NCI-H1092 treated with DMSO at 0.1 percent for 48 hours (cell line): ENCODE data around the gene PZP.
"Not testable (repeated sequence)": the region's sequence is repeated elsewhere in the genome, so short reads cannot be mapped to it uniquely, and the experiment has no call there.

Source experiments
- DNase-seq: peaks from one replicate; lab custom pipeline; 2025; lab: John Stamatoyannopoulos, UW

Gene PZP

GRCh38 chr12:9180810-9181209 is 27.4 kb downstream of the PZP start:
- no peak for DNase-seq

- DNase-seq: no peak
These were observed 28.4 kb downstream of the PZP start for GRCh38 chr12:9179781-9180180.

GRCh38 chr12:9169979-9170634 is 38.1 kb downstream of the PZP start:
- no peak for DNase-seq

GRCh38 chr12:9167345-9167744 is 40.9 kb downstream of the PZP start:
- not testable (repeated sequence) for DNase-seq

GRCh38 chr12:9163392-9163791 is 44.8 kb downstream of the PZP start:
- DNase-seq: no peak

GRCh38 chr12:9156119-9156518 is 52.1 kb downstream of the PZP start:
- no peak for DNase-seq

- no peak for DNase-seq
These were observed 58.8 kb downstream of the PZP start for GRCh38 chr12:9149372-9149771.

- DNase-seq: no peak
These were observed 59.3 kb downstream of the PZP start for GRCh38 chr12:9148926-9149325.

GRCh38 chr12:9147461-9147860 is 60.7 kb downstream of the PZP start:
- no peak for DNase-seq

GRCh38 chr12:9144730-9145106 is 63.5 kb downstream of the PZP start:
- no peak for DNase-seq

- no peak for DNase-seq
These were observed 64.1 kb downstream of the PZP start for GRCh38 chr12:9143929-9144729.

GRCh38 chr12:9143137-9143536 is 65.1 kb downstream of the PZP start:
- DNase-seq: no peak

GRCh38 chr12:9139588-9140290 is 68.5 kb downstream of the PZP start:
- not testable (repeated sequence) for DNase-seq

GRCh38 chr12:9135903-9136310 is 72.3 kb downstream of the PZP start:
- DNase-seq: no peak

- no peak for DNase-seq
These were observed 73.1 kb downstream of the PZP start for GRCh38 chr12:9134981-9135628.

- DNase-seq: no peak
These were observed 74.8 kb downstream of the PZP start for GRCh38 chr12:9133216-9133916.

GRCh38 chr12:9132008-9132535 is 76.1 kb downstream of the PZP start:
- no peak for DNase-seq

GRCh38 chr12:9130244-9130643 is 78.0 kb downstream of the PZP start:
- no peak for DNase-seq

- no peak for DNase-seq
These were observed 80.1 kb downstream of the PZP start for GRCh38 chr12:9127936-9128663.

GRCh38 chr12:9127484-9127883 is 80.7 kb downstream of the PZP start:
- DNase-seq: no peak
